H1 (cell line): ENCODE measurements around the gene GPR176.

Experiments
- EZH2 ChIP-seq: fragments of 200-600 bp; sonication (generic); IDR thresholded peaks from 2 replicates; pipeline ENCODE4 v1.7.1; 2012; ENCODE audit warnings: low read depth, mild to moderate bottlenecking, moderate library complexity, low read length, inconsistent platforms; ENCODE audit not compliant: severe bottlenecking
- JUND ChIP-seq: IDR thresholded peaks from 2 replicates; pipeline ENCODE4 v1.6.1; 2011; ENCODE audit warnings: mild to moderate bottlenecking, improper control_type of control experiment, low read length
- PHF8 ChIP-seq: fragments of 200-600 bp; sonication (generic); conservative IDR thresholded peaks from 2 replicates; pipeline ENCODE4 v1.7.1; 2012; ENCODE audit warnings: low read depth, mild to moderate bottlenecking, inconsistent platforms, low read length, moderate library complexity
- POLR2A ChIP-seq, 2 experiments: IDR thresholded peaks; 1 replicate in 1 of 2; 2 replicates in 1 of 2; pipeline ENCODE4 v1.6.1; 2011; ENCODE audit warnings: low read depth in 2 of 2, low read length in 2 of 2, mild to moderate bottlenecking in 2 of 2; ENCODE audit errors: control extremely low read depth in 1 of 2
- POLR2AphosphoS5 ChIP-seq: IDR thresholded peaks from 2 replicates; pipeline ENCODE4 v1.6.1; 2011; ENCODE audit warnings: low read depth, low read length
- RAD21 ChIP-seq, 2 experiments: IDR thresholded peaks in 1 of 2; conservative IDR thresholded peaks in 1 of 2; 2 replicates each; pipeline ENCODE4 v1.6.1; 2011; ENCODE audit warnings: low read depth in 2 of 2, low read length in 2 of 2, improper control_type of control experiment in 1 of 2, inconsistent platforms in 1 of 2, mild to moderate bottlenecking in 1 of 2, moderate library complexity in 1 of 2
- RFX5 ChIP-seq: IDR thresholded peaks from 2 replicates; pipeline ENCODE4 v1.6.1; 2011; ENCODE audit warnings: low read depth, low read length, improper control_type of control experiment, borderline replicate concordance
- TCF12 ChIP-seq: IDR thresholded peaks from 2 replicates; pipeline ENCODE4 v1.6.1; 2011; ENCODE audit warnings: low read depth, mild to moderate bottlenecking, low read length
- TF ChIP-seq, protein P1 (sequence below), 3 experiments: IDR thresholded peaks; 1 replicate in 2 of 3; 2 replicates in 1 of 3; pipeline versions ENCODE4 v1.5.1 to v1.6.1; 2011; ENCODE audit warnings: low read length in 3 of 3, mild to moderate bottlenecking in 3 of 3, inconsistent platforms in 2 of 3, low read depth in 1 of 3, moderate library complexity in 1 of 3; ENCODE audit not compliant: insufficient read depth in 1 of 3; ENCODE audit errors: control extremely low read depth in 1 of 3

DNA sequence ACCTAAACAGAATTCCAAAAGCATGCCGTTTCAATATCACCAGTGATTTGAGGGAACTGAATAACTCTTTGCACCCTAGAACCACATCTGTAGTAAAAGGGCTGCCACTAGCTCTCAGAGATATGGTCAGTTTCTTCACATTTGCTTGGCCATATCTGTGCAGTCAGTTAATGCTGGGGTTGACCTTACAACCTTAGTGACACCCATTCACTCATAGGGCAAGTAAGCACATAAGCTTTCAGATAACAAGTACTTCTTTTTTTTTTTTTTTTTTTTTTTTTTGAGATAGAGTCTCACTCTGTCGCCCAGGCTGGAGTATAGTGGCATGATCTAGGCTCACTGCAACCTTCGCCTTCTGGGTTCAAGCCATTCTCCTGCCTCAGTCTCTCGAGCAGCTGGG lies 117.0 kb downstream of the GPR176 start:
- TF ChIP-seq, protein P1, sequence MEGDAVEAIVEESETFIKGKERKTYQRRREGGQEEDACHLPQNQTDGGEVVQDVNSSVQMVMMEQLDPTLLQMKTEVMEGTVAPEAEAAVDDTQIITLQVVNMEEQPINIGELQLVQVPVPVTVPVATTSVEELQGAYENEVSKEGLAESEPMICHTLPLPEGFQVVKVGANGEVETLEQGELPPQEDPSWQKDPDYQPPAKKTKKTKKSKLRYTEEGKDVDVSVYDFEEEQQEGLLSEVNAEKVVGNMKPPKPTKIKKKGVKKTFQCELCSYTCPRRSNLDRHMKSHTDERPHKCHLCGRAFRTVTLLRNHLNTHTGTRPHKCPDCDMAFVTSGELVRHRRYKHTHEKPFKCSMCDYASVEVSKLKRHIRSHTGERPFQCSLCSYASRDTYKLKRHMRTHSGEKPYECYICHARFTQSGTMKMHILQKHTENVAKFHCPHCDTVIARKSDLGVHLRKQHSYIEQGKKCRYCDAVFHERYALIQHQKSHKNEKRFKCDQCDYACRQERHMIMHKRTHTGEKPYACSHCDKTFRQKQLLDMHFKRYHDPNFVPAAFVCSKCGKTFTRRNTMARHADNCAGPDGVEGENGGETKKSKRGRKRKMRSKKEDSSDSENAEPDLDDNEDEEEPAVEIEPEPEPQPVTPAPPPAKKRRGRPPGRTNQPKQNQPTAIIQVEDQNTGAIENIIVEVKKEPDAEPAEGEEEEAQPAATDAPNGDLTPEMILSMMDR (IDR thresholded peaks at IDR 0.05; ENCODE audit: control extremely low read depth in 1 of 3, insufficient read depth in 1 of 3, low read depth in 1 of 3, low read length in 3 of 3) = no peak
- TF ChIP-seq JUND (no peak), TCF12 (no peak), POLR2A (IDR thresholded peaks at IDR 0.05; ENCODE audit: control extremely low read depth in 1 of 2, low read depth in 2 of 2, low read length in 2 of 2) (no peak), RFX5 (no peak), POLR2AphosphoS5 (no peak), EZH2 (no peak), PHF8 (no peak), RAD21 (IDR thresholded peaks at IDR 0.05 in 1 of 2, conservative IDR thresholded peaks at IDR 0.05 in 1 of 2; ENCODE audit: low read depth in 2 of 2, low read length in 2 of 2) (no peak)
